Kidney tubule cell (primary cell): ENCODE data around the gene VAMP2.

Source experiments
- DNase-seq: peaks from one replicate; pipeline ENCODE4 v3.0.0-alpha.2; 2018; ENCODE audit warnings: low spot score

The VAMP2 gene

GRCh38 chr17:8155231-8155995 lies 7.3 kb downstream of the VAMP2 start:
- no peak for DNase-seq

- DNase-seq, result no peak
Measured at GRCh38 chr17:8154608-8155155, 8.1 kb downstream of the VAMP2 start.

GRCh38 chr17:8153957-8154607 lies 8.7 kb downstream of the VAMP2 start:
- peak; percentile 98 for DNase-seq

- DNase-seq, result peak; percentile 100
Measured at GRCh38 chr17:8153525-8153956, 9.2 kb downstream of the VAMP2 start.

GRCh38 chr17:8153031-8153451 lies 9.7 kb downstream of the VAMP2 start:
- no peak for DNase-seq

- peak; percentile 96 for DNase-seq
Measured at GRCh38 chr17:8152112-8152775, 10.5 kb downstream of the VAMP2 start, which contains the start of gene PER1. PER1 (minus strand) TSS chr17:8152404; CDS start chr17:8150706, 1,698 bp downstream.

- DNase-seq, result peak; percentile 59
Measured at GRCh38 chr17:8151641-8152111, 11.1 kb downstream of the VAMP2 start.

- DNase-seq, result peak; percentile 86
Measured at GRCh38 chr17:8151120-8151640, 11.6 kb downstream of the VAMP2 start.

GRCh38 chr17:8150194-8151119 lies 12.3 kb downstream of the VAMP2 start:
- no peak for DNase-seq

- no peak for DNase-seq
Measured at GRCh38 chr17:8149419-8150193, 13.1 kb downstream of the VAMP2 start.

- no peak for DNase-seq
Measured at GRCh38 chr17:8148560-8148959, 14.2 kb downstream of the VAMP2 start.

GRCh38 chr17:8147805-8148404 lies 14.8 kb downstream of the VAMP2 start:
- DNase-seq, result no peak

GRCh38 chr17:8147141-8147804 lies 15.5 kb downstream of the VAMP2 start:
- DNase-seq, result no peak

- no peak for DNase-seq
Measured at GRCh38 chr17:8146381-8147140, 16.2 kb downstream of the VAMP2 start.

- DNase-seq, result no peak
Measured at GRCh38 chr17:8145811-8146210, 16.9 kb downstream of the VAMP2 start.

GRCh38 chr17:8144401-8145231 lies 18.1 kb downstream of the VAMP2 start:
- no peak for DNase-seq

GRCh38 chr17:8143581-8144400 lies 19.0 kb downstream of the VAMP2 start:
- no peak for DNase-seq
